Sciatic nerve (tissue), 1 donor: Measurements from ENCODE around the gene FBXO41. TPM values are rescaled to one million over a fixed set of nuclear protein-coding genes. Genes with fewer than 3 reads are reported as not detected.

ENCODE experiments used
- total RNA-seq: library from RNA; stranded (reverse); fragmentation: NEBNext Ultra II Directional; extraction: Animal tissue kit (Norgen Biotek cat#: 25700); gene quantifications from one replicate; pipeline ENCODE4 v1.2.1, GENCODE V29; 2021
- donor health status: DM: no; HTN: no; CAD: no.

FBXO41 gene
- total RNA-seq, 1 donor from 2014 or later: 2.1 TPM

Other genes with a start within 250 kb of the FBXO41 start
- 19.5 TPM for gene SFXN5, start 212.8 kb downstream of the FBXO41 start, total RNA-seq
- gene RAB11FIP5, start 171.5 kb downstream of the FBXO41 start, total RNA-seq: 40.3 TPM
- not detected for gene NOTO, start 81.9 kb downstream of the FBXO41 start, total RNA-seq
- 22.7 TPM for gene SMYD5, start 70.2 kb downstream of the FBXO41 start, total RNA-seq
- 15.2 TPM for gene PRADC1, start 51.2 kb downstream of the FBXO41 start, total RNA-seq
- 194 TPM for gene CCT7, start 50.2 kb downstream of the FBXO41 start, total RNA-seq
- not detected for gene EGR4, start 9.1 kb upstream of the FBXO41 start, total RNA-seq
- 28.2 TPM for gene ALMS1, start 101.4 kb upstream of the FBXO41 start, total RNA-seq